Nephron (organoid): ENCODE results near the gene ZNF778.
"Not testable (repeated sequence)": the region's sequence is repeated elsewhere in the genome, so short reads cannot be mapped to it uniquely, and the experiment has no call there.

Experiments used
- H3K27ac Mint-ChIP-seq, 3 experiments: 2 replicates each; pipeline ENCODE4 v1.8.0; 2020; ENCODE audit warnings: mixed read lengths in 3 of 3, mild to moderate bottlenecking in 2 of 3, moderate library complexity in 1 of 3
- H3K27me3 Mint-ChIP-seq: 2 replicates; pipeline ENCODE4 v1.8.0; 2021; ENCODE audit warnings: low read depth, mild to moderate bottlenecking, moderate library complexity, mixed read lengths
- H3K36me3 Mint-ChIP-seq: 2 replicates; pipeline ENCODE4 v1.8.0; 2020; ENCODE audit warnings: low read depth, mixed read lengths
- H3K4me1 Mint-ChIP-seq: 2 replicates; pipeline ENCODE4 v1.8.0; 2020; ENCODE audit warnings: mixed read lengths
- H3K4me3 Mint-ChIP-seq, 3 experiments: 2 replicates each; pipeline ENCODE4 v1.8.0; 2020; ENCODE audit warnings: mild to moderate bottlenecking in 3 of 3, mixed read lengths in 3 of 3, moderate library complexity in 2 of 3
- H3K9me3 Mint-ChIP-seq: 2 replicates; pipeline ENCODE4 v1.8.0; 2020; ENCODE audit warnings: mixed read lengths
- CTCF ChIP-seq, 3 experiments: fragments of 200-600 bp; sonication (generic); IDR thresholded peaks; one replicate each; pipeline ENCODE4 v1.5.0; 2021; ENCODE audit warnings: antibody characterized with exemption in 3 of 3; ENCODE audit not compliant: unreplicated experiment in 3 of 3

The ZNF778 gene

GRCh38 chr16:89257281-89257731, 39.8 kb downstream of the ZNF778 start:
- peaks cover 33% of the 10 kb centered on the region for H3K27me3 Mint-ChIP-seq
- no peak for TF ChIP-seq CTCF (IDR thresholded peaks at IDR 0.05; ENCODE audit: unreplicated experiment in 3 of 3)
- H3K4me3 Mint-ChIP-seq: peak overlapping the region; percentile 24 to 65 (median 47)
- peaks cover 5% of the 10 kb centered on the region for H3K36me3 Mint-ChIP-seq
- no peak overlapping the region for H3K27ac Mint-ChIP-seq
- H3K4me1 Mint-ChIP-seq: no peaks in the 10 kb centered on the region
- H3K9me3 Mint-ChIP-seq: peaks cover 6% of the 10 kb centered on the region

GRCh38 chr16:89257757-89258465, 40.4 kb downstream of the ZNF778 start:
- Mint-ChIP-seq H3K36me3 (peaks cover 8% of the 10 kb centered on the region), H3K9me3 (peaks cover 6% of the 10 kb centered on the region), H3K27ac (no peak overlapping the region), H3K4me1 (no peaks in the 10 kb centered on the region), H3K27me3 (peaks cover 33% of the 10 kb centered on the region), H3K4me3 (peak overlapping the region; percentile 24 to 65 (median 47))
- no peak for TF ChIP-seq CTCF (IDR thresholded peaks at IDR 0.05; ENCODE audit: unreplicated experiment in 3 of 3)

GRCh38 chr16:89259901-89260300, 42.4 kb downstream of the ZNF778 start:
- H3K9me3 Mint-ChIP-seq: not testable (repeated sequence)

GRCh38 chr16:89261691-89262563, 44.4 kb downstream of the ZNF778 start:
- Mint-ChIP-seq H3K4me1 (no peaks in the 10 kb centered on the region), H3K9me3 (peaks cover 6% of the 10 kb centered on the region), H3K36me3 (peaks cover 27% of the 10 kb centered on the region), H3K27me3 (peaks cover 24% of the 10 kb centered on the region), H3K27ac (no peak overlapping the region), H3K4me3 (no peak overlapping the region)
- TF ChIP-seq CTCF (IDR thresholded peaks at IDR 0.05; ENCODE audit: unreplicated experiment in 3 of 3): no peak

More at GRCh38 chr16:89259901-89260300, 42.4 kb downstream of the ZNF778 start:
- H3K27me3 Mint-ChIP-seq: peaks cover 33% of the 10 kb centered on the region
- not testable (repeated sequence) for H3K4me3 Mint-ChIP-seq, H3K27ac Mint-ChIP-seq, H3K4me1 Mint-ChIP-seq
- H3K36me3 Mint-ChIP-seq: peaks cover 13% of the 10 kb centered on the region

- H3K4me3 Mint-ChIP-seq: no peak overlapping the region
- H3K4me1 Mint-ChIP-seq: no peaks in the 10 kb centered on the region
- H3K36me3 Mint-ChIP-seq: peaks cover 35% of the 10 kb centered on the region
- no peak overlapping the region for H3K27ac Mint-ChIP-seq
- peaks cover 4% of the 10 kb centered on the region for H3K27me3 Mint-ChIP-seq
- TF ChIP-seq CTCF (IDR thresholded peaks at IDR 0.05; ENCODE audit: unreplicated experiment in 3 of 3): no peak
- H3K9me3 Mint-ChIP-seq: no peaks in the 10 kb centered on the region
Observed at GRCh38 chr16:89264800-89265550, 47.5 kb downstream of the ZNF778 start.

- no peak for TF ChIP-seq CTCF (IDR thresholded peaks at IDR 0.05; ENCODE audit: unreplicated experiment in 3 of 3)
- H3K4me3 Mint-ChIP-seq: no peak overlapping the region
- peaks cover 4% of the 10 kb centered on the region for H3K27me3 Mint-ChIP-seq
- no peaks in the 10 kb centered on the region for H3K4me1 Mint-ChIP-seq
- no peaks in the 10 kb centered on the region for H3K9me3 Mint-ChIP-seq
- H3K36me3 Mint-ChIP-seq: peaks cover 41% of the 10 kb centered on the region
- H3K27ac Mint-ChIP-seq: no peak overlapping the region
Observed at GRCh38 chr16:89265647-89266046, 48.1 kb downstream of the ZNF778 start.
